Measurements from ENCODE around the gene TCF7.
"Not testable (repeated sequence)": the region's sequence is repeated elsewhere in the genome, so short reads cannot be mapped to it uniquely, and the experiment has no call there.

TCF7 gene

GRCh38 chr5:134146651-134147518, 32.4 kb downstream of the TCF7 start:
- no peak for DNase-seq

- no peak for DNase-seq
Observed at GRCh38 chr5:134148316-134148715, 33.8 kb downstream of the TCF7 start.

GRCh38 chr5:134148986-134149539, 34.6 kb downstream of the TCF7 start:
- no peak for DNase-seq

GRCh38 chr5:134149571-134150303, 35.3 kb downstream of the TCF7 start:
- DNase-seq: no peak

GRCh38 chr5:134151723-134152122, 37.2 kb downstream of the TCF7 start:
- no peak for DNase-seq

GRCh38 chr5:134152173-134152832, 37.8 kb downstream of the TCF7 start:
- not testable (repeated sequence) for DNase-seq

GRCh38 chr5:134153241-134153640, 38.8 kb downstream of the TCF7 start:
- no peak for DNase-seq

GRCh38 chr5:134153657-134154056, 39.2 kb downstream of the TCF7 start:
- DNase-seq: no peak

GRCh38 chr5:134161513-134162395, 47.3 kb downstream of the TCF7 start:
- no peak for DNase-seq

GRCh38 chr5:134162592-134162991, 48.1 kb downstream of the TCF7 start:
- no peak for DNase-seq

- no peak for DNase-seq
Observed at GRCh38 chr5:134171972-134172371, 57.5 kb downstream of the TCF7 start.

GRCh38 chr5:134174841-134175839, 60.7 kb downstream of the TCF7 start:
- no peak for DNase-seq

GRCh38 chr5:134175921-134176510, 61.5 kb downstream of the TCF7 start:
- no peak for DNase-seq

- DNase-seq: peak; percentile 56
Observed at GRCh38 chr5:134176511-134177368, 62.3 kb downstream of the TCF7 start, which contains the start of gene SKP1. TSS of gene SKP1 (minus strand) at chr5:134176950. CDS start at chr5:134174022, 2,928 bp downstream.

- DNase-seq: no peak
Observed at GRCh38 chr5:134177369-134178095, 63.1 kb downstream of the TCF7 start.

- no peak for DNase-seq
Observed at GRCh38 chr5:134178096-134178419, 63.6 kb downstream of the TCF7 start.

GRCh38 chr5:134183481-134183880, 69.0 kb downstream of the TCF7 start:
- DNase-seq: no peak
